WI38 (cell line): ENCODE data around the gene OMD.

Source experiments
- H3K4me3 ChIP-seq: 2 replicates; pipeline ENCODE4 v1.5.1; 2011; ENCODE audit warnings: low read depth, mild to moderate bottlenecking, control low read depth, low read length
- CTCF ChIP-seq: IDR thresholded peaks from 2 replicates; pipeline ENCODE4 v1.5.1; 2012; ENCODE audit warnings: low read depth, mild to moderate bottlenecking, control low read depth, low read length

OMD gene

GRCh38 chr9:92402826-92403745, 21.2 kb downstream of the OMD start:
- TF ChIP-seq CTCF = no peak
- no peak overlapping the region for H3K4me3 ChIP-seq

- TF ChIP-seq CTCF = no peak
Observed at GRCh38 chr9:92402360-92402759, 21.9 kb downstream of the OMD start.

DNA sequence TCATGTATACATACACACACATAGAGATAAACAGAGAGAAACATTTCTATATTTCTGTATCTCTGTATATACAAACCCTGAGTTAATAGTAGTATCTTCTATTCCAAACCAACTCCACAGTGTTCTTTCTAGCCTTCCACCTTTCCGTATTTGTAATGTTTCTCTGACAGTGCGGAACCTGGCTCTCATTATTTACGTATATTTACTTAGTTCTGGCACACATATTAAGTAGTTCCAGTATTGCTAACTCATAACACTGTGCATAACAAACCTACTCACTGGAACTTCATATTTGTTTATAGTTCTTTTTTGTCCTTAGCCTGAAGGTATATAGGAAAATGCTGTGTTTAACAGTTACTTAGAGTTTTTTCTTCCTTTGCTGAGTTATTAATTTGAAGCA, 26.4 kb downstream of the OMD start:
- H3K4me3 ChIP-seq = no peak overlapping the region

More at GRCh38 chr9:92402360-92402759, 21.9 kb downstream of the OMD start:
- no peak overlapping the region for H3K4me3 ChIP-seq

DNA sequence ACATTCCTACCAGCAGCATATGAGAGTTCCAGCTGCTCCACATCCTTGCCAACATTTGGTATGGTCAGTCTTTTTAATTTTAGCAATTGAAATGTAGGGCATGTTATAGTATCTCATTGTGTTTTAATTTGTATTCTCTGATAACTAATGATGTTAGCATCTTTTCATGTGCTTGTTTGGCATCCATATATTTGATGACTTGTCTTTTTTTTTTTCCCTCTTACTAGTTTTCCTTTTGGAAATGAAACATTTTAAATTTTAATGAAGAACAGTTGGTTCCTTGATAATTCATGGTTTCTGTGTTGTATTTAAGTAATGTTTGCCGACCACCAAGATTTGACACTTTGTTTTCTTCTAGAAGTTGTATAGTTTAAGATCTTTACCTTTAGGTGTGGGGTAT, 28.7 kb downstream of the OMD start:
- no peak overlapping the region for H3K4me3 ChIP-seq
- TF ChIP-seq CTCF = no peak

More for the DNA sequence above, 26.4 kb downstream of the OMD start:
- no peak for TF ChIP-seq CTCF

DNA sequence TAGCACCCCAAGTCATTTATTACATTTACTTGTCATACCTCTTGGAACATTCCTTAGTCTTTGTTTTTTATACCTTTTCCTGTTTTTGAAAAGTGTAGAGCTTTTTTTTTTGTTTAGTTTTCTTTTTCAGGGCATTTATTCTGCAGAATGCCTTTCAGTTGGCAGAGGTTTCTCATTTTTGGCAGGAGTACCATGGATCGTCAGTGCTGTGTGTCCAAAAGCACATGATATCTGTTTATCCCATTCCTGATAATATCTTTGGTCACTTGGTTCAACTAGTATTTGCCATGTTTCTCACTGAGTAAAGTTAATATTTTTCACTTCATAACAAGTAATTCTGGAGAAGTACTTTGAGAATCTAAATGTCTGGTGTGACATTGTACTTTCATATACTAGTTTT, 30.6 kb downstream of the OMD start:
- TF ChIP-seq CTCF = no peak
- no peak overlapping the region for H3K4me3 ChIP-seq

DNA sequence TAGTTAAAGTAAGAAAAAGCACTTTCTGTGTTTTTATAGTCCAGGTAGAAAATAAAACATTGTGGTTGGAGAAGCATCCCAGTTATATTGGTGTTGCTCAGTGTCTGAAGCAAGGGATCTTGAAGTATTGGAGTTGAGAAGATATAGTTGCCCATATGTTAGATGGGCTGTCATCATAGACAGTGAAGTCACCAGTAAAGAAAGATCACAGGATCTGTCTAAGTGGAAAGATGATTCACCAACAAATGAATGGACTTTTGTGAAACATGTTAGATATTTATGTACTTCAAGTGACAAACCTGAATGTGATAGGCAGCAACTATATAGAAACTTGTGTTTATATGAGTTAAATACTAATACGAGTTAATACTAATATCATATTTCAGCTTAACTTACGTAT, 31.6 kb downstream of the OMD start:
- no peak for TF ChIP-seq CTCF
- no peak overlapping the region for H3K4me3 ChIP-seq

DNA sequence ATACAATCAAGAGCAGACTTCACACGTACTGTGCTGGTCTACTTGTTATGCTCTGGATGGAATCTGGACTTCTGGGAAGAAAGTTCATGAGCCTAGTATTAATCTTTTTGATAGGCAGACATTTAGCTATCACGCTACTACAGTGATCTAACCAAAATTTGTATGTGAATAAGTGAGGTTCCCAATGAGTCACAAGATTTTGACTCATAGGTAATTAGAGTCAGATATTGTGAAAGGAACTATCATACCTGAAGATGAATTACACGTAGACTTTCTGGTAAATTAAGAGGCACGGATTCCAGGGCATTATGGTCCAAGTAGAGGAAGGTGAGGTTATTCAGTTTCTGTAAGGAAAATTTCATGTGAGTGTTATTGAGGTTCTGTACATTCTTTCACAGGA, 38.3 kb downstream of the OMD start:
- no peak overlapping the region for H3K4me3 ChIP-seq
- TF ChIP-seq CTCF = no peak
